Esophagus squamous epithelium (tissue), 4 donors: ENCODE results near the gene CLASP2.
"Not testable (repeated sequence)": the region's sequence is repeated elsewhere in the genome, so short reads cannot be mapped to it uniquely, and the experiment has no call there.

Source experiments
- CTCF ChIP-seq, 6 experiments: fragments of 450-650 bp in 4 of 6; fragments of 200-600 bp in 2 of 6; sonication (generic) in 2 of 6; IDR thresholded peaks; one replicate each; pipeline ENCODE4 v1.5.1; 2016 to 2019; ENCODE audit warnings: antibody characterized with exemption in 6 of 6, mild to moderate bottlenecking in 4 of 6, moderate library complexity in 4 of 6
- POLR2A ChIP-seq, 4 donors: fragments of 450-650 bp; IDR thresholded peaks; one replicate each; pipeline ENCODE4 v1.6.1; 2017; ENCODE audit warnings: antibody characterized with exemption in 4 of 4, mild to moderate bottlenecking in 4 of 4, moderate library complexity in 3 of 4

- not testable (repeated sequence) for TF ChIP-seq CTCF, POLR2A (IDR thresholded peaks at IDR 0.05)
Observed at GRCh38 chr3:33451994-33452393, 266.1 kb downstream of the CLASP2 start.
